Measurements from ENCODE around the gene CD300E.

DNA sequence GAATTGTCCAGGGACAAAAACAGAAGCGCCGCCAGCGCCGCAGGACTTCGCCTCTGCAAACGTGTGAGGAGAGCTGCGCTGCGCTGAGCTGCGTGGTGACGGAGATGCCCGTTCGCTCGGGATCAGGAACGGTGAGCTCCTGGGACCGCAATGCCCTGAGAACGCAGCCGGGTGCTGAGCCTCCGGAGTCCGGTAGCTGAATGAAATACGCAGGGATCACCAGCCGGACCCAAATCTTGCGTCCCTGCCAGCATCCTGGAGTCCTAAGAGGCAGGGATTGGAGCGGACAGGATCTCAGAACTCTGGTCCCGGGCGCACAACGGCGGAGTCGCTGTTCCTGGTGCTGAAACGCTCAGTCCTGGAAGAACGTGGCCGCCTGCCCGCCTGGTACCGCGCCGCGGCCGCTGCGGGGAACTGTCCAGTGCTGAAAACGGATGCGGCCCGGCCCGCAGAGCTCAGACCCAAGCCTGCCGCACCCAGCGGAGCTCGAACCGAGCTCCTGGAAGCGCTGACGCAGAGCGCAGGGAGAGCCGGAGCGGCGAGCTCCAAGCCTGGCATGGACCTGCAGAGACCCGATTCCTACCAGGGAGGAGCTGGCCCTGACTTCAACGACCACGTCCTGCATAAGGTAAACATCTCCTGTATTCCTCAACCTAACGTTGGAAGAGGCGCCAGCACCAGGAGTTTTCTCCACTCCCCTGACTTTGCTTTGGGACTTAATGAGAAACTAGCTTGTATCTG is 47.7 kb upstream of the CD300E start:
- TF ChIP-seq, protein P1, sequence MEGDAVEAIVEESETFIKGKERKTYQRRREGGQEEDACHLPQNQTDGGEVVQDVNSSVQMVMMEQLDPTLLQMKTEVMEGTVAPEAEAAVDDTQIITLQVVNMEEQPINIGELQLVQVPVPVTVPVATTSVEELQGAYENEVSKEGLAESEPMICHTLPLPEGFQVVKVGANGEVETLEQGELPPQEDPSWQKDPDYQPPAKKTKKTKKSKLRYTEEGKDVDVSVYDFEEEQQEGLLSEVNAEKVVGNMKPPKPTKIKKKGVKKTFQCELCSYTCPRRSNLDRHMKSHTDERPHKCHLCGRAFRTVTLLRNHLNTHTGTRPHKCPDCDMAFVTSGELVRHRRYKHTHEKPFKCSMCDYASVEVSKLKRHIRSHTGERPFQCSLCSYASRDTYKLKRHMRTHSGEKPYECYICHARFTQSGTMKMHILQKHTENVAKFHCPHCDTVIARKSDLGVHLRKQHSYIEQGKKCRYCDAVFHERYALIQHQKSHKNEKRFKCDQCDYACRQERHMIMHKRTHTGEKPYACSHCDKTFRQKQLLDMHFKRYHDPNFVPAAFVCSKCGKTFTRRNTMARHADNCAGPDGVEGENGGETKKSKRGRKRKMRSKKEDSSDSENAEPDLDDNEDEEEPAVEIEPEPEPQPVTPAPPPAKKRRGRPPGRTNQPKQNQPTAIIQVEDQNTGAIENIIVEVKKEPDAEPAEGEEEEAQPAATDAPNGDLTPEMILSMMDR (conservative IDR thresholded peaks at IDR 0.05; ENCODE audit: low read depth, low read length), result no peak
- no peak for TF ChIP-seq SMC3 (IDR thresholded peaks at IDR 0.05; ENCODE audit: low read depth, low read length)
